Measurements from ENCODE around the gene CENPP. TPM values are rescaled to one million over a fixed set of nuclear protein-coding genes. Genes with fewer than 3 reads are reported as not detected.
"Not testable (repeated sequence)": the region's sequence is repeated elsewhere in the genome, so short reads cannot be mapped to it uniquely, and the experiment has no call there.

CENPP gene
- polyA plus RNA-seq, 3 donors from 2014 or later, result 4.5 to 9.7 (median 4.7) TPM

GRCh38 chr9:92397853-92398252 is 72.1 kb downstream of the CENPP start:
- no peaks in the 10 kb centered on the region for H3K27me3 Mint-ChIP-seq (ENCODE audit: low read depth in 3 of 3)
- H3K27ac Mint-ChIP-seq, result no peak overlapping the region
- H3K4me3 Mint-ChIP-seq, result no peak overlapping the region
- H3K9me3 Mint-ChIP-seq, result no peaks in the 10 kb centered on the region
- no peaks in the 10 kb centered on the region for H3K36me3 Mint-ChIP-seq
- H3K4me1 Mint-ChIP-seq, result no peaks in the 10 kb centered on the region
- no peak for DNase-seq

DNA sequence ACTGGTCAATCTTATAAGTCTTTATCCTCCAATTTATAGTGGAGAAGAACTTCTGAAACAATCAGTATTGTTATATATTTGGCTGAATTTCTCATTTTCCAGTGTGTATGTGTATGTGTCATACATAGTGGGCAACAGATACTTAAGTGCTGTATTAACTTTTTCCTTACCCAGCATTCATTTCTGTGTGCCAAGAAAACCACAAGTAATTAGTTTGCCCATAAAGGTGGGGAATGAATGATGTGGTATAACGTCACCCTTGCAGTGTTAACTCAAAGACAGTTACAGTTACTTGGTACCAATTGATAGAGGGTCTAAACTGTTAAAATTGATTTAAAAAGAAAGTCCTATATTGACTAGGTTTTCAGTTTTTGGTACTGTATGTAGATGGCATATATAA is 76.6 kb downstream of the CENPP start:
- Mint-ChIP-seq H3K27ac (no peak overlapping the region), H3K36me3 (no peaks in the 10 kb centered on the region), H3K9me3 (no peaks in the 10 kb centered on the region), H3K27me3 (ENCODE audit: low read depth in 3 of 3) (no peaks in the 10 kb centered on the region), H3K4me3 (no peak overlapping the region), H3K4me1 (peaks cover 18% of the 10 kb centered on the region in 2 donors)
- no peak for DNase-seq

DNA sequence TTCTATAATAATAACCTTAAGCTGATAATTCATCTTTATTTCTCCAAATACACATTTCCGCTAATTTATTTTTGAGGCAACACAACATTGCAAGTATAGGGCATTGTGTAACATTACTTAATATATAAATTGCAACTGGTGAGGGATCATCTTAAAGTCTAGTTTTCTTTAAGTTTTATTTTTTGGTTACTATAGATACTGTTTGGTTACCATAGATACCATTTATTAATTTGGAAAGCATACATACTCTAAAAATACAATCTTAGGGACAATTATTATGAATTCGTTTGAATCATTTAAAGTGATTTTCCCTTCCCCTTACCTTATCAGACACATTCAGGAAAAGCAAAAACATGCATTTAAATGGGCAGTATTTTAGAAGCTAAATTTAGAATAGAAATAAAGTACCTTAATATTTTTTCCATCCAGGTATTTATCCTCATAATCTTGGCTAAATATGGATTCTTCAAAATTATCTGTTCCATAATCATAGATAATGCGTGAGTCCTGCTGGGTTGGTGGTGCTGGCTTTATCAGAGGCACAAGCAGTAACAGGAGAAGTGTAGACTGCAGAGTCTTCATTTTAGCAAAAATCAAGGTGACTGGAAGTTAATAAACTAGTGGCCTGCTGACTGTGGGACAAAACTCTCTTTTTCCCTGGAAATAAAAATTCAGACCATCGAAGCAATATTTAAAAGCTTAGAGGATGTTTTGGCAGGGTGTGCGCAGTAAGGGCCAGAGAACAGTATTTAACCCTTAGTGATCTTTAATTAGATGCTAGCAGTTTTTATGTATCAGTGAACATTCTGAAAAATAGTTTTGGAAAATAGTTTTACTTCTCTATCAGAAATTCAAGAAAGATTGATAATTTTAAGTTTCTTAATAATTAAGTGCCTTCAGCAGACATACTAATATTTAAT is 77.3 kb downstream of the CENPP start:
- Mint-ChIP-seq H3K36me3 (no peaks in the 10 kb centered on the region), H3K4me1 (peaks cover 19 to 20% of the 10 kb centered on the region in 2 donors), H3K27ac (no peak overlapping the region), H3K27me3 (ENCODE audit: low read depth in 3 of 3) (no peaks in the 10 kb centered on the region), H3K9me3 (no peaks in the 10 kb centered on the region), H3K4me3 (no peak overlapping the region)
- no peak for DNase-seq

DNA sequence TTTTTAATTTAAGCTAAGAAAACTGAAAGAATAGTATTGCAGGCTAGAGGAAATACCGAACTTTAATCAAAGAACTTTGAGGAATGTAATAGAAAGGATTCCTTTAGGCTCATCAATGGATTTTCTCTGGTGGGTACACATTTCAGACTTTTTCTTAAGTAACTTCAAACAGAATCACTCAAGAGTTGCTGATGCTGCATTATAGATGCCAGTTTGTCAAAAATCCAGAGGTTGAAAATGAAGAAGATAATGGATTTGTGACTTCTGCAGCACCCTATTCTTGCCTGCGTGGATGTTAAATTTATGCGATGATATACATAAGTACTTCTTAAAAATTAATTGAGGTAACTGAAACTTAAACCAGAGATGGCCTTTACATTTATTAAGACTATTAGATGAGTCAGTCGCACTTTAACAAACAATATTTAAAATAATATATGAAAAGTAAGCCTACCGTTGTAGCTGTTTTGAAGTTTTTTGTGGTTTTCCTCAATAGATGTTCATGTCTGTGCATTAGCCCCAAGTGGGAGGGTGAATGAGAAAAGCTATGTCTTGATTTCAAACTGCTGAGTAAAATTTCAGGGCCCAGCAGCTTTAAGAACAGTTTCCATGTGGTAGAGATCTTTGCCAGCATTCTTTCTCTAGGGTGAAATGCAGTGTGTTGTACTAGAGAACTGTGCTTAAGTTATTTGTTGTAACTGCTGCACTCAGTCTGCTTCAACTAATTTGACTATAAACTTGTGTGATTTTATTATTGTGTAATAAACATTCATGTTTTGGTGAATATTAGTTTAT is 78.5 kb downstream of the CENPP start, which contains the start of gene OGN:
Gene OGN (minus strand): TSS at position 537 of the 795 bp plus-strand sequence. CDS start 1,171 bp downstream, outside the sequence.
- Mint-ChIP-seq H3K4me3 (no peak within 1 kb of the TSS), H3K4me1 (peaks cover 19 to 20% of the 10 kb centered on the region in 2 donors), H3K27ac (no peak within 1 kb of the TSS), H3K27me3 (ENCODE audit: low read depth in 3 of 3) (no peaks in the 10 kb centered on the region), H3K36me3 (no peaks in the 10 kb centered on the region), H3K9me3 (no peaks in the 10 kb centered on the region)
- no peak for DNase-seq

DNA sequence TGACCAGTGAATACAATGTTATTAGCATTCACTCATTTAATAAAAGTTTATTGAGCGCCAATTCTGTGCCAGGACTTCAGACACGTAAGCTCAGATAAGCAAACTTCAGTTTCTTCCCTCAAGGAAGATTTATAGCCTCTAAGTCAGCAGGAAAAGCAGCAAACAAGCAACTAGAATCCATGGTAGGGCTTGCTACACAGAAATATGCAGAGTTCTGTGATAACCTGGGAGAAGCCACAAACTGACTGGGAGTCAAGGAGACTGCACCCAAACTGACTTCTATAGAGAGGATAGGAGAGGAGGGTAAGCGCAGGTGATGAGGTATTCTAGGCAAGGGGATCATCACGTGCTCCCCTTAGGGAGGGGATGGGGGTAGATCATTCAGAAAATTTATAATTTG is 80.1 kb downstream of the CENPP start:
- Mint-ChIP-seq H3K9me3 (no peaks in the 10 kb centered on the region), H3K4me3 (peak overlapping the region; percentile 50 to 81 (median 72))

GRCh38 chr9:92406477-92406876 is 80.7 kb downstream of the CENPP start:
- Mint-ChIP-seq H3K27ac (peak overlapping the region; percentile 87 to 94 (median 90)), H3K4me1 (peaks cover 19 to 20% of the 10 kb centered on the region in 2 donors), H3K36me3 (no peaks in the 10 kb centered on the region), H3K4me3 (peak overlapping the region; percentile 50 to 81 (median 72)), H3K9me3 (no peaks in the 10 kb centered on the region), H3K27me3 (ENCODE audit: low read depth in 3 of 3) (no peaks in the 10 kb centered on the region)
- DNase-seq, result peak; percentile 41 to 56 (median 47)

More for the DNA sequence above, 80.1 kb downstream of the CENPP start:
- H3K27ac Mint-ChIP-seq, result peak overlapping the region; percentile 87 to 94 (median 90)
- no peaks in the 10 kb centered on the region for H3K36me3 Mint-ChIP-seq
- no peak for DNase-seq
- H3K4me1 Mint-ChIP-seq, result peaks cover 19 to 20% of the 10 kb centered on the region in 2 donors
- no peaks in the 10 kb centered on the region for H3K27me3 Mint-ChIP-seq (ENCODE audit: low read depth in 3 of 3)

DNA sequence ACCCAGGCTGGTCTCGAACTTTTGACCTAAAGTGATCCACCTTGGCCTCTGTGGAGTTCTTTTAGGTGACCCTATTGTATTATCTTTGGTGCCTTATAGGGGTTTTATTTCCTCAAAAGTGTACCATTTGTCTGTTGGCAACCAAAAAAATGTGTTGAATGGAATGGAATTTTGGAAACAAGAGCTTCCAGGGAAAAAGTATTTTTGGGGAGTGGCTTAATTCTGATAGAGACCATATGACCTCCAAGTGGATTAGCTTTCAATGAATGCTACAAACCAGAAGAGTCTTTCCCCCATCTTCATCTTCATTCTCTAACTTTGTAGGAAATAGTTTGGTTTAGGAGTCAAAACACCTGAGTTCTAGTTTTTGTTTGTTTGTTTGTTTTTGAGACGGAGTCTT is 82.1 kb downstream of the CENPP start:
- Mint-ChIP-seq H3K27ac (no peak overlapping the region), H3K4me1 (peaks cover 19 to 20% of the 10 kb centered on the region in 2 donors), H3K4me3 (no peak overlapping the region), H3K36me3 (no peaks in the 10 kb centered on the region), H3K27me3 (ENCODE audit: low read depth in 3 of 3) (no peaks in the 10 kb centered on the region), H3K9me3 (no peaks in the 10 kb centered on the region)
- DNase-seq, result no peak

GRCh38 chr9:92408747-92409478 is 83.2 kb downstream of the CENPP start:
- Mint-ChIP-seq H3K36me3 (no peaks in the 10 kb centered on the region), H3K27ac (peak overlapping the region in 1 of 6 donors; percentile 45)

DNA sequence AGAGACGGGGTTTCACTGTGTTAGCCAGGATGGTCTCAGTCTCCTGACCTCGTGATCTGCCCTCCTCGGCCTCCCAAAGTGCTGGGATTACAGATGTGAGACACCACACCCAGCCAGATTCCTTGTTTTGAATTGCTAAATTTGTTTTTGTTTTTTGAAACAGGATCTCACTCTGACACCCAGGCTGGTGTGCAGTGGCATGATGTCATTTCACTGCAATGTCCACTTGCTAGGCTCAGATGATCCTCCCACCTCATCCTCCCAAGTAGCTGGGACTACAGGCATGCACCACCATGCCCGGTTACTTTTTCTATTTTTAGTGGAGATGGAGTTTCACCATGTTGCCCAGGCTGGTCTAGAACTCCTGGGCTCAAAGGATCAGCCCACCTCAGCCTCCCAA is 85.4 kb downstream of the CENPP start:
- peaks cover 12 to 13% of the 10 kb centered on the region in 2 donors for H3K4me1 Mint-ChIP-seq
- H3K9me3 Mint-ChIP-seq; H3K27ac Mint-ChIP-seq; H3K27me3 Mint-ChIP-seq (ENCODE audit: low read depth in 3 of 3); H3K4me3 Mint-ChIP-seq; H3K36me3 Mint-ChIP-seq; DNase-seq: not testable (repeated sequence)

More at GRCh38 chr9:92408747-92409478, 83.2 kb downstream of the CENPP start:
- no peak overlapping the region for H3K4me3 Mint-ChIP-seq
- DNase-seq, result no peak
- H3K27me3 Mint-ChIP-seq (ENCODE audit: low read depth in 3 of 3), result no peaks in the 10 kb centered on the region
- H3K4me1 Mint-ChIP-seq, result peaks cover 19 to 20% of the 10 kb centered on the region in 2 donors
- H3K9me3 Mint-ChIP-seq, result no peaks in the 10 kb centered on the region

DNA sequence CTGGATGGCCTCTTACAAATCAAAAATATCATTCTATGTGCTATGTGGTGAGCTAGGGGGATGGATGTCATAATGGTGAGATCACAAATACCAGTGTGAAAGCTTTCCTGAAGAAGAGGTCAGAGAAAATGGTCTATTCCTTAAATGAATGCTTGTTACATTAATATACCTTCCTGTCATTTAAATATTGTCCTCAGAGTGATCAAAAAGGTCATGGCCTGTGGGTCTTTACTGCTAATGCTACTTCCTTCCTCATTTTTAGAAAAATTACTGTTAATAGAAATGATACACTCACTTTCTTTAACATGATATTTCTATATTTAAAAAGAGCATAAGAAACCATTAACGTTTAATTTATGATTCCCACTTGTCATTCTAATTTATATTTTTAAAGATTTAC is 88.8 kb downstream of the CENPP start:
- no peaks in the 10 kb centered on the region for H3K4me1 Mint-ChIP-seq
- H3K27me3 Mint-ChIP-seq (ENCODE audit: low read depth in 3 of 3), result no peaks in the 10 kb centered on the region
- H3K4me3 Mint-ChIP-seq, result no peak overlapping the region
- H3K9me3 Mint-ChIP-seq, result no peaks in the 10 kb centered on the region
- H3K27ac Mint-ChIP-seq, result no peak overlapping the region
- H3K36me3 Mint-ChIP-seq, result no peaks in the 10 kb centered on the region
- no peak for DNase-seq

DNA sequence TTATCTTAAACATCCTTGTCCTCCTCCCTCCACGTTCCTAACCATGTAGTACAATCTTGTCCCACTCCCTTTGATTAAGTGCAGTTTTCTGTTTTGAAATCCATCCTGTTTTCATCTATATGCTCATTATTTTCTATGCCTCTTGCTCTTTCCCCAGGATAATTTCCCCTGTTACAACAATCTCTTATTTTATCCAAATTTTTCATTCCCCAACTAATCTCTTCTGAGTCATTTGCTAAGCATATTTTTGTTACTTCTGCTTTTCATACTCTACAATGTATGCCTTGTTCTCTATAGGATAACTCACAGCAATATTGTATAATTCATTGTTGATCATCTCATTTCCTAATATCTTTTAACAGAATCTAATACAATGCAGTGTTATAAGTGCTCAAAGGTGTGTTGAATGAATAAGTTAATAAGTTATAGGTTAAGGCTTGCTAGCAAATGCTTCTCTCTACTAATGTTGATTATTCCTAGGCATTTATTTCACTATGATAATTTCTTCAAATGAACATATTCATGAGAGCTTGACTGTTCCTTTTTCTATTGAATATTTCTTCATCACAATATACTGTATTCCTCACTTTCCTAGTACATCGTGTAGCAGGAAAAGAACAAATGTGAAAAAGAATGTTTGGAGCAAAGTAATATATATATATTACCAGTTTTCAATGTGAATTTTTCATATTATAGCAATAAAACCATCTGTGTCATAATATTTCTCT is 97.0 kb downstream of the CENPP start:
- no peak overlapping the region for H3K27ac Mint-ChIP-seq
- H3K27me3 Mint-ChIP-seq (ENCODE audit: low read depth in 3 of 3), result no peaks in the 10 kb centered on the region
- H3K36me3 Mint-ChIP-seq, result peaks cover 0 to 5% (median 0%) of the 10 kb centered on the region in 3 donors
- H3K4me3 Mint-ChIP-seq, result no peak overlapping the region
- DNase-seq, result no peak
- H3K9me3 Mint-ChIP-seq, result no peaks in the 10 kb centered on the region
- no peaks in the 10 kb centered on the region for H3K4me1 Mint-ChIP-seq

- H3K4me1 Mint-ChIP-seq, result no peaks in the 10 kb centered on the region
- peaks cover 0 to 5% (median 0%) of the 10 kb centered on the region in 3 donors for H3K36me3 Mint-ChIP-seq
- DNase-seq, result no peak
- no peaks in the 10 kb centered on the region for H3K27me3 Mint-ChIP-seq (ENCODE audit: low read depth in 3 of 3)
- no peak overlapping the region for H3K27ac Mint-ChIP-seq
- H3K4me3 Mint-ChIP-seq, result no peak overlapping the region
- no peaks in the 10 kb centered on the region for H3K9me3 Mint-ChIP-seq
These were observed 97.9 kb downstream of the CENPP start for GRCh38 chr9:92423612-92424011.

DNA sequence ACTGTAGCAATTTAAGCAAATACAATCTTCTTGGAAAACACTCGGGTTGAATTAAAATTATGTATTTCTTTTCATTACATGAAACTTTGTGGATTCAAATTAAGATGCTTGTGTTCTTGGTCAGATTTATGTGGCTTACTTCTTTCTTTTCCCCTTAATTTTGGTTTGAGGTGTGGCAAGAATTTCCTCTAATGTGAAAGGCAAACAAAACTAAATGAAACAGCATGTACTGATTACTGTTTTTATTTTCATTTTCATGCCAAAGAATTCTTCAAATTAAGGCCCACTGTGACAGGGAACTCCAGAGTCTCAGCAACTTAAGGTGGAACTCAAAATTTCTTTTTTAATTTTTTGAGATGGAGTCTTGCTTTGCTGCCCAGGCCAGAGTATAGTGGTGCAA is 98.6 kb downstream of the CENPP start, which contains the start of gene OMD:
Gene OMD (minus strand): TSS at position 132 of the 400 bp plus-strand sequence. CDS start 6,913 bp downstream, outside the sequence.
- no peak within 1 kb of the TSS for H3K27ac Mint-ChIP-seq
- no peaks in the 10 kb centered on the region for H3K4me1 Mint-ChIP-seq
- H3K9me3 Mint-ChIP-seq, result no peaks in the 10 kb centered on the region
- no peaks in the 10 kb centered on the region for H3K27me3 Mint-ChIP-seq (ENCODE audit: low read depth in 3 of 3)
- DNase-seq, result no peak
- no peak within 1 kb of the TSS for H3K4me3 Mint-ChIP-seq
- peaks cover 0 to 5% (median 0%) of the 10 kb centered on the region in 3 donors for H3K36me3 Mint-ChIP-seq

Data from immature natural killer cell (primary cell).